ENCODE measurements around the gene FAM32A.

FAM32A gene

GRCh38 chr19:16216744-16217670, 31.8 kb downstream of the FAM32A start:
- Histone ChIP-seq H3K9ac (no peak overlapping the region), H3K36me3 (ENCODE audit: control insufficient read depth, insufficient read depth, low read length) (no peaks in the 10 kb centered on the region)

DNA sequence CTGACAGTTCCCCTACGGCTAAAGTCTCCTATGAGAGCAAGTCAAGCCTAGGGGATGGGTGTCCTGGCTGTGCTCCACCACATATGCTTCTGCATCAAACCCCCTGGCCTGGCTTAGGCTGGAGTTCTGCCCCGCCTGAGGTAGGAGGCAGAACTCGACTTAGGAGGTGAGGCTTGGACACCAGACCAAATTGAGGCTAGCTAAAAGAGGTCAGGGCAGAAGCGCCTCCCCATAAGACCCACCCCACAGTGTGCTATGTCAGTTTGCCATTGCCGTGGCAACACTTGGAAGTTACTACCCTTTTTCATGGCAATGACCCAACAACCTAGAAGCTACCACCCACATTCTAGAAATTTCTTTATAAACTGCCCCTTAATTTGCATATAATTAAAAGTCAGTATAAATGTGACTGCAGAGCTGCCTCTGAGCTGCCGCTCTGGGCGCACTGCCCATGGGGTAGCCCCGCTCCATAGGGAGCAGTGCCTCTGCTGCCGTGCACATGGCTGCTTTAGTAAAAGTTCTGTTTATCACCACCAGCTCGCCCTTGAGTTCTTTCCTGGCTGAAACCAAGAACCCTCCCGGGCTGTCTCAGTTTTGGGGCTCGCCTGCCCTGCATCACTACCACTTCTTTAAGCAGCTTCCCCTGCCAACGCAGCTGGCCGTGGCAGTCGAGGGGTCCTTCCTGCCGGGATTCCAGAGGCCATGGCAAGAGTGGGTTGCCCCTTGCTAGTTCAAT, 32.7 kb downstream of the FAM32A start:
- Histone ChIP-seq H3K79me2 (peaks cover 11% of the 10 kb centered on the region), H3K27ac (no peak overlapping the region)

More at GRCh38 chr19:16216744-16217670, 31.8 kb downstream of the FAM32A start:
- no peaks in the 10 kb centered on the region for H3K9me3 ChIP-seq (ENCODE audit: control insufficient read depth, low read length)
- H3K79me2 ChIP-seq: peaks cover 14% of the 10 kb centered on the region
- no peak overlapping the region for H3K27ac ChIP-seq
- H3K4me3 ChIP-seq (ENCODE audit: low read depth, low read length): no peak overlapping the region
- no peaks in the 10 kb centered on the region for H3K4me1 ChIP-seq
- no peak overlapping the region for H3K4me2 ChIP-seq (ENCODE audit: low read length)
- no peaks in the 10 kb centered on the region for H3K27me3 ChIP-seq (ENCODE audit: control insufficient read depth, insufficient read depth, low read length)
- TF ChIP-seq, protein P1, sequence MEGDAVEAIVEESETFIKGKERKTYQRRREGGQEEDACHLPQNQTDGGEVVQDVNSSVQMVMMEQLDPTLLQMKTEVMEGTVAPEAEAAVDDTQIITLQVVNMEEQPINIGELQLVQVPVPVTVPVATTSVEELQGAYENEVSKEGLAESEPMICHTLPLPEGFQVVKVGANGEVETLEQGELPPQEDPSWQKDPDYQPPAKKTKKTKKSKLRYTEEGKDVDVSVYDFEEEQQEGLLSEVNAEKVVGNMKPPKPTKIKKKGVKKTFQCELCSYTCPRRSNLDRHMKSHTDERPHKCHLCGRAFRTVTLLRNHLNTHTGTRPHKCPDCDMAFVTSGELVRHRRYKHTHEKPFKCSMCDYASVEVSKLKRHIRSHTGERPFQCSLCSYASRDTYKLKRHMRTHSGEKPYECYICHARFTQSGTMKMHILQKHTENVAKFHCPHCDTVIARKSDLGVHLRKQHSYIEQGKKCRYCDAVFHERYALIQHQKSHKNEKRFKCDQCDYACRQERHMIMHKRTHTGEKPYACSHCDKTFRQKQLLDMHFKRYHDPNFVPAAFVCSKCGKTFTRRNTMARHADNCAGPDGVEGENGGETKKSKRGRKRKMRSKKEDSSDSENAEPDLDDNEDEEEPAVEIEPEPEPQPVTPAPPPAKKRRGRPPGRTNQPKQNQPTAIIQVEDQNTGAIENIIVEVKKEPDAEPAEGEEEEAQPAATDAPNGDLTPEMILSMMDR (IDR thresholded peaks at IDR 0.05): no peak
- no peak overlapping the region for H2AFZ ChIP-seq

GRCh38 chr19:16218851-16219250, 33.6 kb downstream of the FAM32A start:
- no peaks in the 10 kb centered on the region for H3K27me3 ChIP-seq (ENCODE audit: control insufficient read depth, insufficient read depth, low read length)
- H3K27ac ChIP-seq: no peak overlapping the region
- no peak overlapping the region for H3K4me2 ChIP-seq (ENCODE audit: low read length)
- H3K4me1 ChIP-seq: no peaks in the 10 kb centered on the region
- H3K79me2 ChIP-seq: peaks cover 7% of the 10 kb centered on the region
- TF ChIP-seq, protein P1 (IDR thresholded peaks at IDR 0.05): no peak
- H2AFZ ChIP-seq: no peak overlapping the region
- H3K36me3 ChIP-seq (ENCODE audit: control insufficient read depth, insufficient read depth, low read length): no peaks in the 10 kb centered on the region
- no peak overlapping the region for H3K9ac ChIP-seq
- H3K4me3 ChIP-seq (ENCODE audit: low read depth, low read length): no peak overlapping the region
- no peaks in the 10 kb centered on the region for H3K9me3 ChIP-seq (ENCODE audit: control insufficient read depth, low read length)

More for the DNA sequence above, 32.7 kb downstream of the FAM32A start:
- no peak overlapping the region for H3K4me3 ChIP-seq (ENCODE audit: low read depth, low read length)
- no peaks in the 10 kb centered on the region for H3K9me3 ChIP-seq (ENCODE audit: control insufficient read depth, low read length)
- TF ChIP-seq, protein P1 (IDR thresholded peaks at IDR 0.05): no peak
- no peak overlapping the region for H2AFZ ChIP-seq
- H3K4me2 ChIP-seq (ENCODE audit: low read length): no peak overlapping the region
- no peaks in the 10 kb centered on the region for H3K36me3 ChIP-seq (ENCODE audit: control insufficient read depth, insufficient read depth, low read length)
- no peak overlapping the region for H3K9ac ChIP-seq
- no peaks in the 10 kb centered on the region for H3K27me3 ChIP-seq (ENCODE audit: control insufficient read depth, insufficient read depth, low read length)
- no peaks in the 10 kb centered on the region for H3K4me1 ChIP-seq

GRCh38 chr19:16222806-16223205, 37.6 kb downstream of the FAM32A start:
- Histone ChIP-seq H3K9me3 (ENCODE audit: control insufficient read depth, low read length) (no peaks in the 10 kb centered on the region), H3K4me1 (no peaks in the 10 kb centered on the region), H3K9ac (no peak overlapping the region), H3K27ac (no peak overlapping the region), H3K79me2 (peaks cover 11% of the 10 kb centered on the region), H2AFZ (no peak overlapping the region), H3K4me2 (ENCODE audit: low read length) (no peak overlapping the region), H3K4me3 (ENCODE audit: low read depth, low read length) (no peak overlapping the region), H3K36me3 (ENCODE audit: control insufficient read depth, insufficient read depth, low read length) (no peaks in the 10 kb centered on the region), H3K27me3 (ENCODE audit: control insufficient read depth, insufficient read depth, low read length) (no peaks in the 10 kb centered on the region)
- TF ChIP-seq, protein P1 (IDR thresholded peaks at IDR 0.05): no peak
